ENCODE data around the gene S100A5.

GRCh38 chr1:153571706-153572105 lies 31.0 kb upstream of the S100A5 start:
- TF ChIP-seq CTCF (IDR thresholded peaks at IDR 0.05) (no peak), ZFX (IDR thresholded peaks at IDR 0.05; ENCODE audit: borderline replicate concordance) (no peak)
